ENCODE results near the gene MSH4. TPM values are rescaled to one million over a fixed set of nuclear protein-coding genes. Genes with fewer than 3 reads are reported as not detected.

Gene MSH4
- 0.13 and 4.3 TPM in 2 replicates for total RNA-seq

GRCh38 chr1:75796376-75797272, at the start of gene MSH4:
MSH4 (plus strand) TSS chr1:75796882; CDS start chr1:75796986, 104 bp downstream.

GRCh38 chr1:75785983-75786853, 10.5 kb upstream of the MSH4 start, which contains the start of gene RABGGTB:
RABGGTB (plus strand) TSS chr1:75786256; CDS start chr1:75786272, 16 bp downstream.

GRCh38 chr1:75932304-75932703, 135.6 kb downstream of the MSH4 start, which contains the start of gene ASB17:
ASB17 (minus strand) TSS chr1:75932404; CDS start chr1:75932291, 113 bp downstream.

Small RNAs within 50 kb of the gene (small RNA-seq; reads per million reads assigned to genes)
- gene SNORD45A (not detected), gene SNORD45B (not detected), gene SNORD45C (not detected)

Other genes with a start within 250 kb of the MSH4 start
- 0.39 and 0.43 TPM in 2 replicates for gene SLC44A5, start 185.8 kb upstream of the MSH4 start, total RNA-seq
- gene ACADM, start 72.2 kb upstream of the MSH4 start, total RNA-seq: 45.0 and 55.7 TPM in 2 replicates
- 98.1 and 111 TPM in 2 replicates for gene RABGGTB, start 10.6 kb upstream of the MSH4 start, total RNA-seq
- gene ASB17, start 135.5 kb downstream of the MSH4 start, total RNA-seq: not detected in 2 replicates